Measurements from ENCODE around the gene FAM168A. TPM values are rescaled to one million over a fixed set of nuclear protein-coding genes. Genes with fewer than 3 reads are reported as not detected.

The FAM168A gene
- total and polyA plus RNA-seq, 2 of the 8 experiments (the other 6 are each of a cell fraction or from before 2014, with no cell fraction given): 17.1 to 21.6 TPM

- no peak for TF ChIP-seq CTCF (IDR thresholded peaks at IDR 0.05; ENCODE audit: control extremely low read depth in 1 of 3, insufficient read depth in 1 of 3, low read depth in 1 of 3, low read length in 3 of 3)
- TF ChIP-seq EZH2 (IDR thresholded peaks at IDR 0.05; ENCODE audit: low read depth, low read length, severe bottlenecking): no peak
- peak; percentile 59; the same call in 1 of the 2 replicates for TF ChIP-seq KDM1A (IDR thresholded peaks at IDR 0.05; ENCODE audit: borderline replicate concordance, low read length)
- TF ChIP-seq POLR2AphosphoS5 (IDR thresholded peaks at IDR 0.05; ENCODE audit: low read depth, low read length): no peak
- TF ChIP-seq HDAC6 (IDR thresholded peaks at IDR 0.05; ENCODE audit: low read depth, low read length): no peak
- no peak for TF ChIP-seq POU5F1 (IDR thresholded peaks at IDR 0.05; ENCODE audit: low read depth, low read length)
- TF ChIP-seq ATF2 (IDR thresholded peaks at IDR 0.05; ENCODE audit: low read length): no peak
- TF ChIP-seq SRF (IDR thresholded peaks at IDR 0.05; ENCODE audit: low read depth, low read length): no peak
- TF ChIP-seq ZNF274 (IDR thresholded peaks at IDR 0.05; ENCODE audit: borderline replicate concordance, extremely low read depth, low read length): no peak
These were observed 49.7 kb upstream of the FAM168A start (continued) for GRCh38 chr11:73647459-73648100.

All from H1 (cell line).